ENCODE results near the gene EDEM1.

Gene EDEM1

GRCh38 chr3:5210926-5211325 lies 23.4 kb downstream of the EDEM1 start:
- H3K27ac Mint-ChIP-seq = no peak overlapping the region
- H3K4me3 Mint-ChIP-seq = no peak overlapping the region
- no peaks in the 10 kb centered on the region for H3K9me3 Mint-ChIP-seq
- H3K36me3 Mint-ChIP-seq (ENCODE audit: low read depth) = peaks cover 89% of the 10 kb centered on the region
- H3K27me3 Mint-ChIP-seq (ENCODE audit: low read depth) = no peaks in the 10 kb centered on the region
- no peak for TF ChIP-seq CTCF (IDR thresholded peaks at IDR 0.05; ENCODE audit: unreplicated experiment in 3 of 3)
- H3K4me1 Mint-ChIP-seq = no peaks in the 10 kb centered on the region

GRCh38 chr3:5212628-5213573 lies 25.4 kb downstream of the EDEM1 start:
- H3K27ac Mint-ChIP-seq = no peak overlapping the region
- peaks cover 83% of the 10 kb centered on the region for H3K36me3 Mint-ChIP-seq (ENCODE audit: low read depth)
- no peak overlapping the region for H3K4me3 Mint-ChIP-seq
- H3K4me1 Mint-ChIP-seq = peaks cover 3% of the 10 kb centered on the region
- H3K27me3 Mint-ChIP-seq (ENCODE audit: low read depth) = no peaks in the 10 kb centered on the region
- no peaks in the 10 kb centered on the region for H3K9me3 Mint-ChIP-seq
- no peak for TF ChIP-seq CTCF (IDR thresholded peaks at IDR 0.05; ENCODE audit: unreplicated experiment in 3 of 3)

- Mint-ChIP-seq H3K4me3 (no peak overlapping the region), H3K9me3 (no peaks in the 10 kb centered on the region), H3K36me3 (ENCODE audit: low read depth) (peaks cover 80% of the 10 kb centered on the region), H3K4me1 (peaks cover 9% of the 10 kb centered on the region), H3K27me3 (ENCODE audit: low read depth) (no peaks in the 10 kb centered on the region), H3K27ac (no peak overlapping the region)
- TF ChIP-seq CTCF (IDR thresholded peaks at IDR 0.05; ENCODE audit: unreplicated experiment in 3 of 3) = no peak
Observed at GRCh38 chr3:5213574-5213966, 26.1 kb downstream of the EDEM1 start.

- Mint-ChIP-seq H3K36me3 (ENCODE audit: low read depth) (peaks cover 72% of the 10 kb centered on the region), H3K27ac (no peak overlapping the region), H3K27me3 (ENCODE audit: low read depth) (no peaks in the 10 kb centered on the region), H3K4me3 (no peak overlapping the region), H3K9me3 (no peaks in the 10 kb centered on the region), H3K4me1 (peaks cover 13% of the 10 kb centered on the region)
- TF ChIP-seq CTCF (IDR thresholded peaks at IDR 0.05; ENCODE audit: unreplicated experiment in 3 of 3) = no peak
Observed at GRCh38 chr3:5214352-5214751, 26.8 kb downstream of the EDEM1 start.

- H3K27ac Mint-ChIP-seq = peak overlapping the region; percentile 80 to 92 (median 85)
- no peak for TF ChIP-seq CTCF (IDR thresholded peaks at IDR 0.05; ENCODE audit: unreplicated experiment in 3 of 3)
- no peaks in the 10 kb centered on the region for H3K27me3 Mint-ChIP-seq (ENCODE audit: low read depth)
- no peaks in the 10 kb centered on the region for H3K9me3 Mint-ChIP-seq
- H3K36me3 Mint-ChIP-seq (ENCODE audit: low read depth) = peaks cover 41% of the 10 kb centered on the region
- no peak overlapping the region for H3K4me3 Mint-ChIP-seq
- peaks cover 18% of the 10 kb centered on the region for H3K4me1 Mint-ChIP-seq
Observed at GRCh38 chr3:5217824-5218595, 30.5 kb downstream of the EDEM1 start.
